Astrocyte (in vitro differentiated cells and primary cell): ENCODE data around the gene BCAN.

Source experiments
- EZH2 ChIP-seq: IDR thresholded peaks from 2 replicates; pipeline ENCODE4 v1.6.1; 2012; ENCODE audit warnings: mild to moderate bottlenecking, low read length, inconsistent platforms; ENCODE audit not compliant: insufficient read depth
- TF ChIP-seq, protein P1 (sequence below): IDR thresholded peaks from 2 replicates; pipeline ENCODE4 v1.5.1; 2011; ENCODE audit warnings: low read depth, mild to moderate bottlenecking, inconsistent platforms, low read length, moderate library complexity; ENCODE audit not compliant: insufficient read depth

GRCh38 chr1:156692441-156692924 lies 50.6 kb downstream of the BCAN start:
- TF ChIP-seq, protein P1, sequence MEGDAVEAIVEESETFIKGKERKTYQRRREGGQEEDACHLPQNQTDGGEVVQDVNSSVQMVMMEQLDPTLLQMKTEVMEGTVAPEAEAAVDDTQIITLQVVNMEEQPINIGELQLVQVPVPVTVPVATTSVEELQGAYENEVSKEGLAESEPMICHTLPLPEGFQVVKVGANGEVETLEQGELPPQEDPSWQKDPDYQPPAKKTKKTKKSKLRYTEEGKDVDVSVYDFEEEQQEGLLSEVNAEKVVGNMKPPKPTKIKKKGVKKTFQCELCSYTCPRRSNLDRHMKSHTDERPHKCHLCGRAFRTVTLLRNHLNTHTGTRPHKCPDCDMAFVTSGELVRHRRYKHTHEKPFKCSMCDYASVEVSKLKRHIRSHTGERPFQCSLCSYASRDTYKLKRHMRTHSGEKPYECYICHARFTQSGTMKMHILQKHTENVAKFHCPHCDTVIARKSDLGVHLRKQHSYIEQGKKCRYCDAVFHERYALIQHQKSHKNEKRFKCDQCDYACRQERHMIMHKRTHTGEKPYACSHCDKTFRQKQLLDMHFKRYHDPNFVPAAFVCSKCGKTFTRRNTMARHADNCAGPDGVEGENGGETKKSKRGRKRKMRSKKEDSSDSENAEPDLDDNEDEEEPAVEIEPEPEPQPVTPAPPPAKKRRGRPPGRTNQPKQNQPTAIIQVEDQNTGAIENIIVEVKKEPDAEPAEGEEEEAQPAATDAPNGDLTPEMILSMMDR: no peak
- no peak for TF ChIP-seq EZH2
